ENCODE results near the gene PAMR1.

PAMR1 gene

GRCh38 chr11:35539256-35539655, 13.8 kb upstream of the PAMR1 start:
- ChIA-PET POLR2A (no interaction called here), CTCF (no interaction called here)
- no peak for TF ChIP-seq CTCF (IDR thresholded peaks at IDR 0.05; ENCODE audit: control extremely low read depth, extremely low read depth, low read depth, missing control alignments)
- no peak for DNase-seq (ENCODE audit: extremely low spot score)

GRCh38 chr11:35536470-35536869, 11.1 kb upstream of the PAMR1 start:
- no peak for DNase-seq (ENCODE audit: extremely low spot score)
- POLR2A ChIA-PET: no interaction called here
- TF ChIP-seq CTCF (IDR thresholded peaks at IDR 0.05; ENCODE audit: control extremely low read depth, extremely low read depth, low read depth, missing control alignments): no peak
- CTCF ChIA-PET: interaction anchor here (1.6 kb wide), 1 partner anchor 10 kb away, joined by 5 read pairs; no protein-coding TSS in a partner anchor

GRCh38 chr11:35531246-35531645, 5.8 kb upstream of the PAMR1 start:
- no peak for TF ChIP-seq CTCF (IDR thresholded peaks at IDR 0.05; ENCODE audit: control extremely low read depth, extremely low read depth, low read depth, missing control alignments)
- CTCF ChIA-PET: no interaction called here
- POLR2A ChIA-PET: no interaction called here

GRCh38 chr11:35529971-35530495, 4.6 kb upstream of the PAMR1 start:
- POLR2A ChIA-PET: no interaction called here
- no peak for TF ChIP-seq CTCF (IDR thresholded peaks at IDR 0.05; ENCODE audit: control extremely low read depth, extremely low read depth, low read depth, missing control alignments)
- CTCF ChIA-PET: no interaction called here
- no peak for DNase-seq (ENCODE audit: extremely low spot score)

More at GRCh38 chr11:35531246-35531645, 5.8 kb upstream of the PAMR1 start:
- DNase-seq (ENCODE audit: extremely low spot score): no peak

GRCh38 chr11:35526370-35526792, 965 bp upstream of the PAMR1 start:
- no peak for DNase-seq (ENCODE audit: extremely low spot score)
- POLR2A ChIA-PET: no interaction called here
- TF ChIP-seq CTCF (IDR thresholded peaks at IDR 0.05; ENCODE audit: control extremely low read depth, extremely low read depth, low read depth, missing control alignments): no peak
- CTCF ChIA-PET: no interaction called here

GRCh38 chr11:35524780-35525179, 636 bp downstream of the PAMR1 start:
- no peak for TF ChIP-seq CTCF (IDR thresholded peaks at IDR 0.05; ENCODE audit: control extremely low read depth, extremely low read depth, low read depth, missing control alignments)
- CTCF ChIA-PET: interaction anchor here (0.7 kb wide), 1 partner anchor 25 kb away, joined by 3 read pairs; no protein-coding TSS in a partner anchor
- DNase-seq (ENCODE audit: extremely low spot score): no peak
- POLR2A ChIA-PET: interaction anchor here (0.6 kb wide), 1 partner anchor 279 kb away, joined by 3 read pairs; no protein-coding TSS in a partner anchor
